Retina (tissue), 1 donor: ENCODE results near the gene PCDHA7.
"Not testable (repeated sequence)": the region's sequence is repeated elsewhere in the genome, so short reads cannot be mapped to it uniquely, and the experiment has no call there.

Source experiments
- DNase-seq: peaks from one replicate; pipeline ENCODE4 v3.0.0-alpha.2; 2016

Gene PCDHA7

GRCh38 chr5:140823475-140823874, 10.6 kb upstream of the PCDHA7 start:
- no peak for DNase-seq

- no peak for DNase-seq
Measured at GRCh38 chr5:140827704-140828361, 6.2 kb upstream of the PCDHA7 start, which contains the start of gene PCDHA6. Gene PCDHA6 (plus strand): TSS chr5:140827960. CDS start chr5:140828092, 132 bp downstream.

DNA sequence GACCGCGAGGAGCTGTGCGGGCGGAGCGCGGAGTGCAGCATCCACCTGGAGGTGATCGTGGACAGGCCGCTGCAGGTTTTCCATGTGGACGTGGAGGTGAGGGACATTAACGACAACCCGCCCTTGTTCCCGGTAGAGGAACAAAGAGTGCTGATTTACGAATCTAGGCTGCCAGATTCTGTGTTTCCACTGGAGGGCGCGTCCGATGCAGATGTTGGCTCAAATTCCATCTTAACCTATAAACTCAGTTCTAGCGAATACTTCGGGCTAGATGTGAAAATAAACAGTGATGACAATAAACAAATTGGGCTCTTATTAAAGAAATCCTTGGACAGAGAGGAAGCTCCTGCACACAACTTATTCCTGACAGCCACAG, 5.7 kb upstream of the PCDHA7 start:
- DNase-seq, result no peak

- not testable (repeated sequence) for DNase-seq
Measured at GRCh38 chr5:140829511-140830501, 4.3 kb upstream of the PCDHA7 start.

DNA sequence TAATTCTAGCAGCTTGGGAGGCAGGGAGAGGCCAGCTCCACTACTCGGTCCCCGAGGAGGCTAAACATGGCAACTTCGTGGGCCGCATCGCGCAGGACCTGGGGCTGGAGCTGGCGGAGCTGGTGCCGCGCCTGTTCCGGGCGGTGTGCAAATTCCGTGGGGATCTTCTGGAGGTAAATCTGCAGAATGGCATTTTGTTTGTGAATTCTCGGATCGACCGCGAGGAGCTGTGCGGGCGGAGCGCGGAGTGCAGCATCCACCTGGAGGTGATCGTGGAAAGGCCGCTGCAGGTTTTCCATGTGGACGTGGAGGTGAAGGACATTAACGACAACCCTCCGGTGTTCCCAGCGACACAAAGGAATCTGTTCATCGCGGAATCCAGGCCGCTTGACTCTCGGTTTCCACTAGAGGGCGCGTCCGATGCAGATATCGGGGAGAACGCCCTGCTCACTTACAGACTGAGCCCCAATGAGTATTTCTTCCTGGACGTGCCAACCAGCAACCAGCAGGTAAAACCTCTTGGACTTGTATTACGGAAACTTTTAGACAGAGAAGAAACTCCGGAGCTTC, 455 bp downstream of the PCDHA7 start:
- peak; percentile 20 for DNase-seq

DNA sequence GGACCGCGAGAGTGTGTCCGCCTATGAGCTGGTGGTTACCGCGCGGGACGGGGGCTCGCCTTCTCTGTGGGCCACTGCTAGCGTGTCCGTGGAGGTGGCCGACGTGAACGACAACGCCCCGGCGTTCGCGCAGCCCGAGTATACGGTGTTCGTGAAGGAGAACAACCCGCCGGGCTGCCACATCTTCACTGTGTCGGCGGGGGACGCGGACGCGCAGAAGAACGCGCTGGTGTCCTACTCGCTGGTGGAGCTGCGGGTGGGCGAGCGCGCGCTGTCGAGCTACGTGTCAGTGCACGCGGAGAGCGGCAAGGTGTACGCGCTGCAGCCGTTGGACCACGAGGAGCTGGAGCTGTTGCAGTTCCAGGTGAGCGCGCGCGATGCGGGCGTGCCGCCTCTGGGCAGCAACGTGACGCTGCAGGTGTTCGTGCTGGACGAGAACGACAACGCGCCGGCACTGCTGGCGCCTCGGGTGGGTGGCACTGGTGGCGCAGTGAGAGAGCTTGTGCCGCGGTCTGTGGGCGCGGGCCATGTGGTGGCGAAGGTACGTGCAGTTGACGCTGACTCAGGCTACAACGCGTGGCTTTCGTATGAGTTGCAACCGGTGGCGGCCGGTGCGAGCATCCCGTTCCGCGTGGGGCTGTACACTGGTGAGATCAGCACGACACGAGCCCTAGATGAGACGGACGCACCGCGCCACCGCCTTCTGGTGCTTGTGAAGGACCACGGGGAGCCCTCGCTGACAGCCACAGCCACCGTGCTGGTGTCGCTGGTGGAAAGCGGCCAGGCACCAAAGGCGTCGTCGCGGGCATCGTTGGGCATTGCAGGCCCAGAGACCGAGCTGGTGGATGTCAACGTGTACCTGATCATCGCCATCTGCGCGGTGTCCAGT, 1.8 kb downstream of the PCDHA7 start:
- no peak for DNase-seq

DNA sequence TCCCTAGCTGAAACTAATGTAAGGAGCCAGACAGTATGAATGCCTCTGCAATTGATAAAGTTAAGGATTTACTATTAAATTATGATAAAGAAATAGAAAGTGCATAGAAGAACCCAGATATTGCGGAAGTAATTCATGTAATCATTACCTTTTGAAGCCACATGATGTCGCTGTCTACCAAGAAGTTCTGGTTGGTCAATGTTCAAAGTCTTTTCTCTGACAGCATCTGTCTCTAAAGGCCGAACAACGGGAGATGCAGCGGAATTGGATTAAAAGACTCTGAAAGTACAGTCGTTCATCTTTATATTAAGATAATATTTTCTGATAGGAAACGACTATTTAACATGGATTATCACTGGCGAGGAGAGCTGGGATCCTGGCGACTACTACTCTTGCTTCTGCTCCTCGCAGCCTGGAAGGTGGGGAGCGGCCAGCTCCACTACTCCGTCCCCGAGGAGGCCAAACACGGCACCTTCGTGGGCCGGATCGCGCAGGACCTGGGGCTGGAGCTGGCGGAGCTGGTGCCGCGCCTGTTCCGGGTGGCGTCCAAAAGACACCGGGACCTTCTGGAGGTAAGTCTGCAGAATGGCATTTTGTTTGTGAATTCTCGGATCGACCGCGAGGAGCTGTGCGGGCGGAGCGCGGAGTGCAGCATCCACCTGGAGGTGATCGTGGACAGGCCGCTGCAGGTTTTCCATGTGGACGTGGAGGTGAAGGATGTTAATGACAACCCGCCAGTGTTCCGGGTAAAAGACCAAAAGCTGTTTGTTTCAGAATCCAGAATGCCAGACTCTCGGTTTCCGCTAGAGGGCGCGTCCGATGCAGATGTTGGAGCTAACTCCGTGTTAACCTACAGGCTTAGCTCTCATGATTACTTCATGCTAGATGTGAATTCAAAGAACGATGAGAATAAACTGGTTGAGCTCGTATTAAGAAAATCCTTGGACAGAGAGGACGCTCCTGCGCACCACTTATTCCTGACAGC, 7.2 kb downstream of the PCDHA7 start, which contains the start of gene PCDHA8:
Gene PCDHA8 (plus strand): TSS at position 210 of the 985 bp plus-strand sequence. CDS start 135 bp downstream, at position 345.
- DNase-seq, result no peak

DNA sequence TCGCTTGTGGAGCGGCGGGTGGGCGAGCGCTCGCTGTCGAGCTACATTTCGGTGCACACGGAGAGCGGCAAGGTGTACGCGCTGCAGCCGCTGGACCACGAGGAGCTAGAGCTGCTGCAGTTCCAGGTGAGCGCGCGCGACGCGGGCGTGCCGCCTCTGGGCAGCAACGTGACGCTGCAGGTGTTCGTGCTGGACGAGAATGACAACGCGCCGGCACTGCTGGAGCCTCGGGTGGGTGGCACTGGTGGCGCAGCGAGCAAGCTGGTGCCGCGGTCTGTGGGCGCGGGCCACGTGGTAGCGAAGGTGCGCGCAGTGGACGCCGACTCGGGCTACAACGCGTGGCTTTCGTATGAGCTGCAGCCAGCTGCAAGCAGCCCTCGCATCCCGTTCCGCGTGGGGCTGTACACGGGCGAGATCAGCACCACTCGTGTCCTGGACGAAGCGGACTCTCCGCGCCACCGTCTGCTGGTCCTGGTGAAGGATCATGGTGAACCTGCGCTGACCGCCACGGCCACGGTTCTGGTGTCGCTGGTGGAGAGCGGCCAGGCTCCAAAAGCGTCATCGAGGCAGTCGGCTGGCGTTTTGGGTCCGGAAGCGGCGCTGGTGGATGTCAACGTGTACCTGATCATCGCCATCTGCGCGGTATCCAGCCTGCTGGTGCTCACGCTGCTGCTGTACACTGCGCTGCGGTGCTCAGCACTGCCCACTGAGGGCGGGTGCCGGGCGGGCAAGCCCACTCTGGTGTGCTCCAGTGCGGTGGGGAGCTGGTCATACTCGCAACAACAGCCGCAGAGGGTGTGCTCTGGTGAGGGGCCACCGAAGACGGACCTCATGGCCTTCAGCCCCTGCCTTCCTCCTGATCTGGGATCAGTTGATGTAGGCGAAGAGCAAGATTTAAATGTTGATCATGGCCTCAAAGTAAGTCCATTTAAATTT, 9.0 kb downstream of the PCDHA7 start:
- DNase-seq, result no peak

DNA sequence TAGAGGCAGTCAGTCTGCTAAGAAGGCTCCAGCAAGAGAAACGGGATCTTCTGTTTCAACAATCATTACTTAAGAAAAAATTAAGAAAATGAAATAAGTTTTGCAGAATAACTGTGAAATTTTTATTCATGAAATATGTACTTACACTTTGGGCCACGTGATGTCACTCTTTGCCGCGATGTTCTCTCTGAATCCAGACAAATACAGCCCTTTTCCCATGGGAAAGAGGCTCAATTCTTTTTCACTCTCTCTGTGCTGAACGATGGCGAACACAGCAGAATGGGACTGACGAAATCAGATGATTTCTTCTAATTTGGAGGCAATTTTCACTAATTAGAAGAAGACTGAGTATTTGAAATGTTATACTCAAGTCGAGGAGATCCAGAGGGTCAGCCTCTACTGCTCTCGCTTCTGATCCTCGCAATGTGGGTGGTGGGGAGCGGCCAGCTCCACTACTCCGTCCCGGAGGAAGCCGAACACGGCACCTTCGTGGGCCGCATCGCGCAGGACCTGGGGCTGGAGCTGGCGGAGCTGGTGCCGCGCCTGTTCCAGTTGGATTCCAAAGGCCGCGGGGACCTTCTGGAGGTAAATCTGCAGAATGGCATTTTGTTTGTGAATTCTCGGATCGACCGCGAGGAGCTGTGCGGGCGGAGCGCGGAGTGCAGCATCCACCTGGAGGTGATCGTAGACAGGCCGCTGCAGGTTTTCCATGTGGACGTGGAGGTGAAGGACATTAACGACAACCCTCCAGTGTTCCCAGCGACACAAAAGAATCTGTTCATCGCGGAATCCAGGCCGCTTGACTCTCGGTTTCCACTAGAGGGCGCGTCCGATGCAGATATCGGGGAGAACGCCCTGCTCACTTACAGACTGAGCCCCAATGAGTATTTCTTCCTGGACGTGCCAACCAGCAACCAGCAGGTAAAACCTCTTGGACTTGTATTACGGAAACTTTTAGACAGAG, 14.4 kb downstream of the PCDHA7 start, which contains the start of gene PCDHA9:
Gene PCDHA9 (plus strand): TSS at position 244 of the 964 bp plus-strand sequence. CDS start 114 bp downstream, at position 358.
- not testable (repeated sequence) for DNase-seq

- DNase-seq, result not testable (repeated sequence)
Measured at GRCh38 chr5:140849831-140850634, 16.0 kb downstream of the PCDHA7 start.

DNA sequence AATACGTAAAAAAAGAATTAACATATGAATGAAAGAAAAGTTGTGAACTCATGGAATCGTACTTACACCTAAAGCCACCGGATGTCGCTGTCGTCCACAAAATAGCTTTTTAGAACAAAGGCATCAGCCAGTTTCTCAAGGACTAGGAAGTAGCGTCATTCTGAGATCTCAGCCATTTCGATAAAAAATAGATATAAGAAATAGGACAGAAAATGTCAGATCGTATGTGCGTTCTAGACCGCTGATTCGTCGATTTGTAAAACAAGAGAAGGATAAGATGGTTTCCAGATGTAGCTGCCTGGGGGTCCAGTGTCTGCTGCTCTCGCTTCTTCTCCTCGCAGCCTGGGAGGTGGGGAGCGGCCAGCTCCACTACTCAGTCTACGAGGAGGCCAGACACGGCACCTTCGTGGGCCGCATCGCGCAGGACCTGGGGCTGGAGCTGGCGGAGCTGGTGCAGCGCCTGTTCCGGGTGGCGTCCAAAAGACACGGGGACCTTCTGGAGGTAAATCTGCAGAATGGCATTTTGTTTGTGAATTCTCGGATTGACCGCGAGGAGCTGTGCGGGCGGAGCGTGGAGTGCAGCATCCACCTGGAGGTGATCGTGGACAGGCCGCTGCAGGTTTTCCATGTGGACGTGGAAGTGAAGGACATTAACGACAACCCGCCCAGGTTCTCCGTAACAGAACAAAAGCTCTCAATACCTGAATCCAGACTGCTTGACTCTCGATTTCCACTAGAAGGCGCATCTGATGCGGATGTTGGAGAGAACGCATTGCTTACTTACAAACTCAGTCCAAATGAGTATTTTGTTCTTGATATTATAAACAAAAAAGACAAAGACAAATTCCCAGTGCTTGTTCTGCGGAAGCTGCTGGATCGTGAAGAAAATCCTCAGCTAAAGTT, 22.0 kb downstream of the PCDHA7 start, which contains the start of gene PCDHA10:
Gene PCDHA10 (plus strand): TSS at position 126 of the 903 bp plus-strand sequence. CDS start 152 bp downstream, at position 278.
- peak; percentile 32 for DNase-seq

DNA sequence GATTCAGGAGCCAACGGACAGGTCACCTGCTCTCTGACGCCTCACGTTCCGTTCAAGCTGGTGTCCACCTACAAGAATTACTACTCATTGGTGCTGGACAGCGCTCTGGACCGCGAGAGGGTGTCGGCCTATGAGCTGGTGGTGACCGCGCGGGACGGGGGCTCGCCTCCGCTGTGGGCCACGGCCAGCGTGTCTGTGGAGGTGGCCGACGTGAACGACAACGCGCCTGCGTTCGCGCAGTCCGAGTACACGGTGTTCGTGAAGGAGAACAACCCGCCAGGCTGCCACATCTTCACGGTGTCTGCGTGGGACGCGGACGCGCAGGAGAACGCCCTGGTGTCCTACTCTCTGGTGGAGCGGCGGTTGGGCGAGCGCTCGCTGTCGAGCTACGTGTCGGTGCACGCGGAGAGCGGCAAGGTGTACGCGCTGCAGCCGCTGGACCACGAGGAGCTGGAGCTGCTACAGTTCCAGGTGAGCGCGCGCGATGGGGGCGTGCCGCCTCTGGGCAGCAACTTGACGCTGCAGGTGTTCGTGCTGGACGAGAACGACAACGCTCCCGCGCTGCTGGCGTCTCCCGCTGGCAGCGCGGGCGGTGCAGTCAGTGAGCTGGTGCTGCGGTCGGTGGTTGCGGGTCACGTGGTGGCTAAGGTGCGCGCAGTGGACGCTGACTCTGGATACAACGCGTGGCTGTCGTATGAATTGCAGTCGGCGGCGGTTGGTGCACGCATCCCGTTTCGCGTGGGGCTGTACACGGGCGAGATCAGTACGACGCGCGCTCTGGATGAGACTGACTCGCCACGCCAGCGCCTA, 23.3 kb downstream of the PCDHA7 start:
- no peak for DNase-seq

GRCh38 chr5:140857987-140858240, 23.8 kb downstream of the PCDHA7 start:
- DNase-seq, result no peak

DNA sequence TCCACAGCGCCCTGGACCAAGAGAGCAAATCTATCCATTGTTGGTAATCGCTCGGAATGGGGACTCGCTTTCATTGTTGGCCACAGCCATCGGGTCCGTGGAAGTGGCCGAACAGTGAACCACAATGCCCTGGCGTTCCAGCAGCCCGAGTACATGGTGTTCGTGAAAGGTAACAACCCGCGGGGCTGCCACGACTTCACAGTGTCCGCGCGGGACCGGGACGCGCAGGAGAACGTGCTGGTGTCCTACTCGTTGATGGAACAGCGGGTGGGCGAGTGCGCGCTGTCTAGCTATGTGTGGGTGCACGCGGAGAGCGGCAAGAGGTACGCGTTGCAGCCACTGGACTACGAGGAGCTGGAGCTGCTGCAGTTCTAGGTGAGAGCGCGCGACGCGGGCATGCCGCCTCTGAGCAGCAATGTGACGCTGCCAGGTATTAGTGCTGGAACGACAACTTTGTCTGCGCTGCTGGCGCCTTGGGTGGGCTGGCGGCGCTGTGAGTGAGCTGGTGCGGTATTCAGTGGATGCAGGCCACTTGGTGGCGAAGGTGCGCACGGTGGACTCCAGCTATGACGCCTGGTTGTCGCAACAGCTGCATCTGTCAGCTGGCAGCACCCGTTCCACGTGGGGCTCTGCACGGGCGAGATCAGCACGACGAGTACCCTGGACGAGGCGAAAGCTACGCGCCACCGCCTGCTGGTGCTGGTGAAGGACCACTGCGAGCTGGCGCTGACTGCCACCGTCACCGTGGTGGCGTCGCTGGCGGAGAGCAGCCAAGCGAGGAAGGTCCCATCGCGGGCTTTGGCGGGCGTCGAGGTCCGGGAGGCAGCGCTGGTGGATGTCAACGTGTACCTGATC, 28.6 kb downstream of the PCDHA7 start:
- DNase-seq, result no peak
